ENCODE measurements around the gene GPC2.

- TF ChIP-seq POLR2A (IDR thresholded peaks at IDR 0.05; ENCODE audit: low read depth, low read length) (no peak), EZH2 (IDR thresholded peaks at IDR 0.05; ENCODE audit: borderline replicate concordance, low read depth, low read length, severe bottlenecking) (no peak), CTCF (IDR thresholded peaks at IDR 0.05; ENCODE audit: extremely low read depth in 1 of 2, insufficient read depth in 1 of 2, low read depth in 1 of 2, low read length in 2 of 2) (no peak), POLR2AphosphoS5 (IDR thresholded peaks at IDR 0.05; ENCODE audit: insufficient read depth, low read depth, low read length) (no peak), JUN (IDR thresholded peaks at IDR 0.05; ENCODE audit: borderline replicate concordance, insufficient read depth, insufficient read length, low read depth) (no peak), FOS (IDR thresholded peaks at IDR 0.05; ENCODE audit: borderline replicate concordance, insufficient read depth, low read length) (no peak)
These were observed 3.2 kb downstream of the GPC2 start for GRCh38 chr7:100173806-100174495.
